H1 (cell line): Measurements from ENCODE around the gene E2F2. TPM values are rescaled to one million over a fixed set of nuclear protein-coding genes. Genes with fewer than 3 reads are reported as not detected.

Experiments used
- CTCF ChIA-PET: fragments of 300-600 bp; sonication (Branson Sonifier 250); formaldehyde crosslinking; loops from one replicate; lab custom pipeline; 2021; ENCODE audit not compliant: partially characterized antibody; lab: Charles Lee
- POLR2A ChIA-PET: fragments of 300-600 bp; sonication (Branson Sonifier 250); formaldehyde crosslinking; loops from one replicate; lab custom pipeline; 2021; ENCODE audit warnings: inconsistent platforms; ENCODE audit not compliant: partially characterized antibody; lab: Charles Lee
- DNase-seq, 2 experiments: peaks; one replicate each; pipeline versions ENCODE4 v3.0.0 to v3.0.0-alpha.2; 2010 to 2022; ENCODE audit warnings: low spot score in 2 of 2, low read depth in 1 of 2, mixed read lengths in 1 of 2
- FAIRE-seq: peaks from 2 replicates; lab custom pipeline; 2011; peaks lifted over from hg19 to GRCh38; lab: Jason Lieb, UNC
- H2AFZ ChIP-seq: 2 replicates; pipeline ENCODE4 v1.8.1; 2012; ENCODE audit warnings: low read length, inconsistent platforms
- H2AK5ac ChIP-seq: 2 replicates; pipeline ENCODE4 v1.6.1; 2013; ENCODE audit warnings: low read depth, low read length
- H2BK120ac ChIP-seq: replicated peaks from 2 replicates; pipeline ENCODE3; 2013; ENCODE audit warnings: low read depth, low read length, inconsistent platforms
- H2BK12ac ChIP-seq: 2 replicates; pipeline ENCODE4 v1.6.1; 2013; ENCODE audit warnings: low read depth, low read length
- H2BK15ac ChIP-seq: 2 replicates; pipeline ENCODE4 v1.6.1; 2013; ENCODE audit warnings: low read length
- H2BK20ac ChIP-seq: 2 replicates; pipeline ENCODE4 v1.6.1; 2013; ENCODE audit warnings: low read length
- H2BK5ac ChIP-seq: 2 replicates; pipeline ENCODE4 v1.6.1; 2013; ENCODE audit warnings: low read depth, low read length
- H3K14ac ChIP-seq: 2 replicates; pipeline ENCODE4 v1.6.1; 2013; ENCODE audit warnings: inconsistent platforms; ENCODE audit not compliant: insufficient read length
- H3K18ac ChIP-seq: 2 replicates; pipeline ENCODE4 v1.6.1; 2013; ENCODE audit warnings: low read length; ENCODE audit errors: extremely low read depth
- H3K23ac ChIP-seq: 2 replicates; pipeline ENCODE4 v1.6.1; 2013; ENCODE audit warnings: inconsistent platforms; ENCODE audit not compliant: insufficient read length
- H3K23me2 ChIP-seq: 2 replicates; pipeline ENCODE4 v1.6.1; 2013; ENCODE audit warnings: low read depth, low read length
- H3K27ac ChIP-seq: 2 replicates; pipeline ENCODE4 v1.6.1; 2011; ENCODE audit warnings: low read depth, low read length, inconsistent platforms
- H3K27me3 ChIP-seq, 4 experiments: replicated peaks in 1 of 4; 1 replicate in 1 of 4; 2 replicates in 3 of 4; pipeline versions ENCODE4 v1.6.1 to v1.8.1; 2011 to 2013; ENCODE audit warnings: low read length in 3 of 4, mild to moderate bottlenecking in 3 of 4, inconsistent platforms in 2 of 4, mixed read lengths in 2 of 4, moderate library complexity in 1 of 4; ENCODE audit not compliant: control insufficient read depth in 3 of 4, insufficient read depth in 3 of 4; ENCODE audit errors: extremely low read depth in 1 of 4
- H3K36me3 ChIP-seq, 4 experiments: 2 replicates each; pipeline versions ENCODE4 v1.6.1 to v1.8.1; 2011 to 2013; ENCODE audit warnings: mild to moderate bottlenecking in 4 of 4, low read length in 3 of 4, moderate library complexity in 2 of 4, control low read depth in 1 of 4, inconsistent platforms in 1 of 4; ENCODE audit not compliant: insufficient read depth in 4 of 4, control insufficient read depth in 2 of 4
- H3K4ac ChIP-seq: replicated peaks from 2 replicates; pipeline ENCODE3; 2013; ENCODE audit warnings: low read length, low read depth, mixed read lengths, inconsistent platforms; ENCODE audit not compliant: insufficient read length
- H3K4me1 ChIP-seq, 4 experiments: replicated peaks in 1 of 4; 1 replicate in 1 of 4; 2 replicates in 3 of 4; pipeline versions ENCODE4 v1.6.1 to v1.8.1; 2011 to 2013; ENCODE audit warnings: low read length in 3 of 4, inconsistent platforms in 2 of 4, mixed read lengths in 1 of 4; ENCODE audit not compliant: insufficient read depth in 4 of 4, control insufficient read depth in 3 of 4
- H3K4me2 ChIP-seq, 2 experiments: 2 replicates each; pipeline versions ENCODE4 v1.6.1 to v1.8.1; 2011 to 2013; ENCODE audit warnings: low read depth in 2 of 2, low read length in 2 of 2, control low read depth in 1 of 2, inconsistent platforms in 1 of 2, mild to moderate bottlenecking in 1 of 2; ENCODE audit not compliant: insufficient read depth in 1 of 2
- H3K4me3 ChIP-seq, 4 experiments: fragments of 200-600, 300-600 bp in 1 of 4; sonication (generic), shearing (Covaris generic), sonication (Bioruptor Twin) in 1 of 4; 2 replicates each; pipeline versions ENCODE4 v1.5.1 to v1.8.1; 2011 to 2016; ENCODE audit warnings: low read length in 4 of 4, low read depth in 3 of 4, control low read depth in 2 of 4, inconsistent platforms in 2 of 4, mild to moderate bottlenecking in 2 of 4, mixed read lengths in 1 of 4, moderate library complexity in 1 of 4; ENCODE audit not compliant: insufficient read depth in 2 of 4; ENCODE audit errors: extremely low read depth in 1 of 4
- H3K56ac ChIP-seq: replicated peaks from 2 replicates; pipeline ENCODE3; 2013; ENCODE audit warnings: low read depth, mild to moderate bottlenecking, mixed read lengths, low read length, inconsistent platforms; ENCODE audit not compliant: insufficient read length
- H3K79me1 ChIP-seq: 2 replicates; pipeline ENCODE4 v1.6.1; 2013; ENCODE audit warnings: low read depth, low read length, control low read depth
- H3K79me2 ChIP-seq, 2 experiments: 2 replicates each; pipeline versions ENCODE4 v1.6.1 to v1.8.1; 2012 to 2013; ENCODE audit warnings: low read length in 2 of 2, mild to moderate bottlenecking in 2 of 2, inconsistent platforms in 1 of 2; ENCODE audit not compliant: insufficient read depth in 2 of 2, control insufficient read depth in 1 of 2
- H3K9ac ChIP-seq, 4 experiments: replicated peaks in 1 of 4; 1 replicate in 1 of 4; 2 replicates in 3 of 4; pipeline versions ENCODE4 v1.6.1 to v1.8.1; 2011 to 2013; ENCODE audit warnings: low read depth in 3 of 4, low read length in 3 of 4, control low read depth in 2 of 4, mild to moderate bottlenecking in 2 of 4, moderate library complexity in 2 of 4, inconsistent platforms in 1 of 4; ENCODE audit errors: extremely low read depth in 1 of 4
- H3K9me3 ChIP-seq, 2 experiments: 2 replicates each; pipeline versions ENCODE4 v1.6.1 to v1.8.1; 2012 to 2013; ENCODE audit warnings: mild to moderate bottlenecking in 2 of 2, moderate library complexity in 2 of 2, control low read depth in 1 of 2, inconsistent platforms in 1 of 2, low read depth in 1 of 2, low read length in 1 of 2, mixed read lengths in 1 of 2; ENCODE audit not compliant: insufficient read depth in 2 of 2
- H4K20me1 ChIP-seq, 2 experiments: replicated peaks in 1 of 2; 2 replicates each; pipeline versions ENCODE3 to v1.8.1; 2011 to 2013; ENCODE audit warnings: inconsistent platforms in 2 of 2, low read length in 2 of 2, mild to moderate bottlenecking in 1 of 2; ENCODE audit not compliant: insufficient read depth in 2 of 2, control insufficient read depth in 1 of 2
- H4K5ac ChIP-seq: 2 replicates; pipeline ENCODE4 v1.6.1; 2013; ENCODE audit warnings: low read length, low read depth, mixed read lengths, inconsistent platforms; ENCODE audit not compliant: insufficient read length
- H4K8ac ChIP-seq: 2 replicates; pipeline ENCODE4 v1.8.0; 2013; ENCODE audit warnings: mild to moderate bottlenecking, moderate library complexity, low read length, inconsistent platforms; ENCODE audit not compliant: insufficient read depth; ENCODE audit errors: extremely low read depth
- H4K91ac ChIP-seq: replicated peaks from 2 replicates; pipeline ENCODE3; 2013; ENCODE audit warnings: low read length, mixed read lengths, inconsistent platforms; ENCODE audit not compliant: insufficient read length
- HDAC2 ChIP-seq, 2 experiments: fragments of 300-600 bp in 1 of 2; sonication (generic) in 1 of 2; IDR thresholded peaks; 2 replicates each; pipeline ENCODE4 v1.6.1; 2011 to 2012; ENCODE audit warnings: low read depth in 2 of 2, low read length in 2 of 2, mild to moderate bottlenecking in 2 of 2, moderate library complexity in 2 of 2, borderline replicate concordance in 1 of 2, inconsistent platforms in 1 of 2
- RNF2 ChIP-seq: fragments of 200-900, 300-1000 bp; sonication (generic); IDR thresholded peaks from 2 replicates; pipeline ENCODE4 v1.7.1; 2016; ENCODE audit warnings: borderline replicate concordance, low read depth, mild to moderate bottlenecking, antibody characterized with exemption, low read length; ENCODE audit not compliant: poor library complexity, severe bottlenecking; ENCODE audit errors: missing control alignments
- SIN3A ChIP-seq, 2 experiments: IDR thresholded peaks in 1 of 2; conservative IDR thresholded peaks in 1 of 2; 2 replicates each; pipeline ENCODE4 v1.6.1; 2011 to 2012; ENCODE audit warnings: low read length in 2 of 2, improper control_type of control experiment in 1 of 2, low read depth in 1 of 2, mild to moderate bottlenecking in 1 of 2
- SP1 ChIP-seq: IDR thresholded peaks from 2 replicates; pipeline ENCODE4 v1.6.1; 2011; ENCODE audit warnings: low read depth, low read length
- WGBS, 2 experiments: shearing (Covaris generic) in 1 of 2; methylation state at CpG; one replicate each; pipeline versions ENCODE4 v1.1.6 to v1.1.7; 2013 to 2015; ENCODE audit warnings: low lambda C conversion rate in 2 of 2, mixed read lengths in 2 of 2, inconsistent platforms in 1 of 2, low coverage in 1 of 2, missing lambda C conversion rate in 1 of 2; ENCODE audit not compliant: insufficient replicate concordance in 2 of 2, insufficient coverage in 1 of 2, insufficient read length in 1 of 2; ENCODE audit errors: extremely low coverage in 1 of 2, missing lambda C conversion rate in 1 of 2; 5-methylcytosine and 5-hydroxymethylcytosine counted together
- polyA plus RNA-seq, 7 experiments: library from polyadenylated mRNA; depleted of rRNA in 3 of 7; stranded (reverse) in 5 of 7; unstranded in 2 of 7; fragments of >200 nt in 5 of 7; fragments of 200-250 nt in 2 of 7; gene quantifications; 1 replicate in 5 of 7; 2 replicates in 1 of 7; 4 replicates in 1 of 7; pipeline versions ENCODE4 v1.2.1 to v1.2.3, GENCODE V29; 2011 to 2013; ENCODE audit warnings: missing spikeins in 2 of 7, mixed read lengths in 2 of 7
- total RNA-seq: library from RNA; stranded (reverse); fragmentation: NEBNext Ultra II Directional; extraction: Animal tissue kit (Norgen Biotek cat#: 25700); gene quantifications from 2 replicates; pipeline ENCODE4 v1.2.1, GENCODE V29; 2021

Gene E2F2
- total and polyA plus RNA-seq, 2 of the 8 experiments (the other 6 are each of a cell fraction or from before 2014, with no cell fraction given) = 1.8 to 7.0 TPM

- Histone ChIP-seq H3K36me3 (no peaks in the 10 kb centered on the region), H3K4ac (no peak overlapping the region), H4K5ac (no peak overlapping the region)
- WGBS, 2 experiments = 93% methylated on average over 6 of the region's 6 CpGs; no CpG with 5 or more reads in 1 of the 2 experiments
- no peak for TF ChIP-seq RNF2
- TF ChIP-seq HDAC2 (IDR thresholded peaks at IDR 0.05; ENCODE audit: borderline replicate concordance in 1 of 2, low read depth in 2 of 2, low read length in 2 of 2) = no peak
- TF ChIP-seq SP1 = no peak
- no peak for TF ChIP-seq SIN3A (conservative IDR thresholded peaks at IDR 0.05 in 1 of 2, IDR thresholded peaks at IDR 0.05 in 1 of 2; ENCODE audit: low read depth in 1 of 2, low read length in 2 of 2)
- TF ChIP-seq, all 59 proteins: peak for 0
- DNase-seq = no peak
- H3K14ac ChIP-seq = no peak overlapping the region
- H3K4me1 ChIP-seq = peaks cover 2 to 6% (median 3%) of the 10 kb centered on the region in 4 experiments; a peak in 4 of 7 replicates
- H3K4me2 ChIP-seq = no peak overlapping the region
- H3K23me2 ChIP-seq = no peaks in the 10 kb centered on the region
- H4K8ac ChIP-seq = no peak overlapping the region
- H3K18ac ChIP-seq = no peak overlapping the region
- H2BK5ac ChIP-seq = no peak overlapping the region
- H3K23ac ChIP-seq = no peak overlapping the region
- H2BK120ac ChIP-seq = no peak overlapping the region
- ChIA-PET CTCF (interaction anchor here (1.7 kb wide), 1 partner anchor 10 kb away, joined by 5 read pairs; no protein-coding TSS in a partner anchor), POLR2A (no interaction called here)
- H3K79me2 ChIP-seq = no peaks in the 10 kb centered on the region
- no peak overlapping the region for H3K9ac ChIP-seq
- H2BK20ac ChIP-seq = no peak overlapping the region
- no peak overlapping the region for H3K56ac ChIP-seq
- no peak overlapping the region for H2AK5ac ChIP-seq
- no peaks in the 10 kb centered on the region for H3K79me1 ChIP-seq
- H2BK12ac ChIP-seq = no peak overlapping the region
- no peak overlapping the region for H2AFZ ChIP-seq
- no peaks in the 10 kb centered on the region for H3K27me3 ChIP-seq
- H2BK15ac ChIP-seq = no peak overlapping the region
- H3K9me3 ChIP-seq = no peaks in the 10 kb centered on the region
- no peaks in the 10 kb centered on the region for H4K20me1 ChIP-seq
- H4K91ac ChIP-seq = no peak overlapping the region
- H3K4me3 ChIP-seq = no peak overlapping the region
- H3K27ac ChIP-seq = no peak overlapping the region
- FAIRE-seq = no peak
These were observed 47.9 kb upstream of the E2F2 start for GRCh38 chr1:23578997-23579363.
